BE2C (cell line): ENCODE measurements around the gene PRSS57.

ENCODE experiments used
- DNase-seq: peaks from one replicate; pipeline ENCODE4 v3.0.0-alpha.2; 2020
- H3K27me3 ChIP-seq: fragments of 250-450 bp; sonication (Bioruptor Pico); 2 replicates; pipeline ENCODE4 v1.5.1; 2020; ENCODE audit warnings: mild to moderate bottlenecking
- H3K36me3 ChIP-seq: fragments of 250-450 bp; sonication (Bioruptor Pico); 2 replicates; pipeline ENCODE4 v1.5.1; 2020; ENCODE audit warnings: mild to moderate bottlenecking
- H3K4me1 ChIP-seq: fragments of 250-450 bp; sonication (Bioruptor Pico); 2 replicates; pipeline ENCODE4 v1.5.1; 2020
- H3K4me3 ChIP-seq: 2 replicates; pipeline ENCODE4 v1.5.1; 2011; ENCODE audit warnings: low read depth, low read length
- H3K9me3 ChIP-seq: fragments of 250-450 bp; sonication (Bioruptor Pico); 2 replicates; pipeline ENCODE4 v1.5.1; 2020
- TF ChIP-seq, protein P1 (sequence below): IDR thresholded peaks from 2 replicates; pipeline ENCODE4 v1.5.1; 2012; ENCODE audit warnings: mild to moderate bottlenecking, low read depth, low read length

Gene PRSS57

DNA sequence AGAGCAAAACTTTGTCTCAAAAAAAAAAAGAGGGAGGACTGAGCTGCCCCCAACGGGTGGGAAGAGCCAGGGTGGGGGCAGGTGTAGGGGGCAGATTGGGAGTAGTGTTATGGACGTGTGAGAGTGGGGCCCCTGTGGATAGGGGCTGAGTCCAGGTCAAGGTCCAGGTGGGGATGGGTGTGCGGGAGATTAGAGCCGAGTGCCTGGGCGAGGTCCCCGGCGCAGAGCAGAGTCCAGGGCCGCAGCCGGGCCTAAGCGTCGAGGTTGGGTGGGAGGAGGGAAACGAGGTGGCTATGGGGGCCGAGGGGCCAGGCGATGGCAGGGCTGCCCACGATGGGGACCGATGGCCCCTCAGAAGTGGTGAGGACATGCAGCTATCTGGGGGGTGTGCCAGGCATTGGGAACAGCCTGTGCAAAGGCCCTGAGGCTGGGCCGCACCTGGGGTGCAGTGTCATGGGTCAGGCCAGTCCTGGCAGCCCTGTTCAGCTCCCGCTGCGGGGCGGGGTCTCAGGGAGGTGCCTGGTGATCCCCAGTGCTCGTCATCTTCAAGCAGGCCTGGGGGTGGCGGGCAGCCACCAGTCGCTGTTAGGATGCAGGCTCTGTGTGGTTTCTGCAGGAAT, 43.4 kb upstream of the PRSS57 start:
- H3K27me3 ChIP-seq, result no peaks in the 10 kb centered on the region
- H3K4me1 ChIP-seq, result no peaks in the 10 kb centered on the region
- H3K4me3 ChIP-seq, result no peak overlapping the region
- TF ChIP-seq, protein P1, sequence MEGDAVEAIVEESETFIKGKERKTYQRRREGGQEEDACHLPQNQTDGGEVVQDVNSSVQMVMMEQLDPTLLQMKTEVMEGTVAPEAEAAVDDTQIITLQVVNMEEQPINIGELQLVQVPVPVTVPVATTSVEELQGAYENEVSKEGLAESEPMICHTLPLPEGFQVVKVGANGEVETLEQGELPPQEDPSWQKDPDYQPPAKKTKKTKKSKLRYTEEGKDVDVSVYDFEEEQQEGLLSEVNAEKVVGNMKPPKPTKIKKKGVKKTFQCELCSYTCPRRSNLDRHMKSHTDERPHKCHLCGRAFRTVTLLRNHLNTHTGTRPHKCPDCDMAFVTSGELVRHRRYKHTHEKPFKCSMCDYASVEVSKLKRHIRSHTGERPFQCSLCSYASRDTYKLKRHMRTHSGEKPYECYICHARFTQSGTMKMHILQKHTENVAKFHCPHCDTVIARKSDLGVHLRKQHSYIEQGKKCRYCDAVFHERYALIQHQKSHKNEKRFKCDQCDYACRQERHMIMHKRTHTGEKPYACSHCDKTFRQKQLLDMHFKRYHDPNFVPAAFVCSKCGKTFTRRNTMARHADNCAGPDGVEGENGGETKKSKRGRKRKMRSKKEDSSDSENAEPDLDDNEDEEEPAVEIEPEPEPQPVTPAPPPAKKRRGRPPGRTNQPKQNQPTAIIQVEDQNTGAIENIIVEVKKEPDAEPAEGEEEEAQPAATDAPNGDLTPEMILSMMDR, result no peak
- H3K9me3 ChIP-seq, result no peaks in the 10 kb centered on the region
- no peaks in the 10 kb centered on the region for H3K36me3 ChIP-seq
- DNase-seq, result no peak

DNA sequence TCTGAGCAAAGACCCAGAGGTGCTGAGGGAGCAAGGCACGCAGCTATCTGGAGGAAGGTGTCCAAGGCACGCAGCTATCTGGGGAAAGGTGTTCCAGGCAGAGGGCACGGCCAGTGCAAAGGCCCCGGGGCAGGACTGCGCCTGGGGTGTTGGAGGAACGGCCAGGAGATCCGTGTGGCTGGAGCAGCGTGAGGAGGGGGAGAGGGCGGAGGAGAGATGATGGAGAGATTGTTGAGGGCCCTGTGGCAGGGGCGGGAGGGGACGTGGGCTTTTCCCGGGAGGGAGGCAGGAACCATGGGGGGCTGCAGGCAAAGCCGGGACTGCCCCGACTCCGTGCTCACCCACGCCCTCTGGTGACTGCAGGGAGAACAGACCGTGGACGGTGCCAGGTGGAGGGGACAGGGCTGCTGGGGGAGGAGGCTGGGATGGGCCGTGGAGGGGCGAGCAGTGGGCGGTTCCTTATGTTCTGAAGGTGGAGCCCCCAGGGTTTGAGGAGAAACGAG, 42.4 kb upstream of the PRSS57 start:
- Histone ChIP-seq H3K36me3 (no peaks in the 10 kb centered on the region), H3K27me3 (no peaks in the 10 kb centered on the region), H3K4me1 (no peaks in the 10 kb centered on the region), H3K4me3 (no peak overlapping the region), H3K9me3 (no peaks in the 10 kb centered on the region)
- TF ChIP-seq, protein P1, result peak; percentile 57
- DNase-seq, result peak; percentile 68

DNA sequence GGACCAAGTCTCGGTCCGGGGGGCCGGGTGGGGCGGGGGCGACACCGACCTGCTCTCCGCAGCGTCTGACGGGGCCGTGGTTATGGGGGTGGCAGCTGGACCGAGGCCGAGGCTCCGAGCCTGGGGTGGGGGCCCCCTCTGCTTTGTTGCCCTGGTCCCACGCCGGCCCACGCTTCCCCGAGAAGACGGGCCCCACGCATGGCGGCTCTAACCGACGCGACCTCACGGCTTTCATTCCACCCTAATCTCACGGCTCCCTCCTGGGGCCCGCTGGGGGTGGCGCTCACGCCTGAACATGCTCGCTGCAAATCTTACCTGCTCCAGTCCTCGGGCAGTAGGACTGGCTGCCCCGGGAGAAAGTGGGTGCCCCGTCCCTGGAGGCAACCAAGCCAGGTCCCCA, 40.9 kb upstream of the PRSS57 start:
- Histone ChIP-seq H3K36me3 (no peaks in the 10 kb centered on the region), H3K4me3 (no peak overlapping the region), H3K4me1 (no peaks in the 10 kb centered on the region), H3K9me3 (no peaks in the 10 kb centered on the region), H3K27me3 (no peaks in the 10 kb centered on the region)
- DNase-seq, result no peak
- TF ChIP-seq, protein P1, result no peak

DNA sequence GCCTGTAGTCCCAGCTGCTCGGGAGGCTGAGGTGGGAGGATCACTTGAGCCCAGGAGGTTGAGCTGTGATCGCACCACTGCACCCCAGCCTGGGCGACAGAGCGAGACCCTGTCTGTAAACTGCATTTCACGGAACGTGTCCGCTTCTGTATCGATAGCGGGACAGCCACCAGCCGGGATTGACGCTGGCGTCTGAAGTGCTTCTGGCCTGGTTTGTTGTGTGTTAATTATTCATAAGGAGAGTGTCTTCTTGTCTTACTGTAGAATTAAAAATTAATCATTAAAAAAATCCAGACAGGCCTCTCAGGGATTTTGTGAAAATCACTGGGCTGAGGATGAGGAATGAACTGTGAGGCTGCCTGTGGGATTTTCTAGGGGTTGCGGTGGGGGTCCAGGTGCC, 39.5 kb upstream of the PRSS57 start:
- H3K27me3 ChIP-seq, result no peaks in the 10 kb centered on the region

DNA sequence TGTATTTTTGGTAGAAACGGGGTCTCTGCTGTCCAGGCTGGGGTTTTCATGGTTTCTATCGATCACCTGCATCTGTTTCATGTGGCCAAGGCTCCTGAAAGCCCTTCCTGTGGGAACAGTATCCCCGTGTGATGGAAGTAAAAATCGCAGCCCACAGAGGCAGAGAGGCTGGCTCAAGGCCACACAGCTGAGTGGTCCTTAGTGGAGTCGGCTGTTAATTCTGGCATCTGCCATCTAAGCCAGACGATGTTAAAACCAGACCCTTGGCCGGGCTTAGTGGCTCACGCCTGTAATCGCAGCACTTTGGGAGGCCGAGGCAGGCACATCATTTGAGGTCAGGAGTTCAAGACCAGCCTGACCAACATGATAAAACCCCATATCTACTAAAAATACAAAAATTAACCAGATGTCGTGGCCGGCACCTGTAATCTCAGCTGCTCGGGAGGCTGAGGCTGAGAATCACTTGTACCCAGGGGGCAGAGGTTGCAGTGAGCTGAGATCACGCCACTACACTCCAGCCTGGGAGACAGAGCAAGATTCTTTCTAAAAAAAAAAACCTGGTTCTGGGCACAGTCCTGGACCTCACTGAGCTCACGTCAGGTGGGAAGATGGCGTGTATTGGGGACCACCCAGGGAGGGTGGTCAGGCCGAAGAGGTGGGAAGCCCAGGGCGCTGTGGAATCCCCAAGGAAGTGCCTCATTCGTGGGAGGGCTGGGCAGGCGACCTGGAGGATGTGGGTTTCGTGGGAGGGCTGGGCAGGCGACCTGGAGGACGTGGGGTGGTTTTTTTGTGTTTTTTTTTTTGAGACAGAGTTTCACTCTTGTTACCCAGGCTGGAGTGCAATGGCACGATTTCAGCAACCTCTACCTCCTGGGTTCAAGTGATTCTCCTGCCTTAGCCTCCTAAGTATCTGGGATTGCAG, 37.2 kb upstream of the PRSS57 start:
- TF ChIP-seq, protein P1, result no peak
- H3K4me1 ChIP-seq, result peaks cover 3% of the 10 kb centered on the region
- no peak for DNase-seq
- H3K27me3 ChIP-seq, result no peaks in the 10 kb centered on the region
- no peak overlapping the region for H3K4me3 ChIP-seq
- H3K36me3 ChIP-seq, result no peaks in the 10 kb centered on the region
- no peaks in the 10 kb centered on the region for H3K9me3 ChIP-seq

More for the DNA sequence above, 39.5 kb upstream of the PRSS57 start:
- Histone ChIP-seq H3K36me3 (no peaks in the 10 kb centered on the region), H3K4me1 (no peaks in the 10 kb centered on the region), H3K4me3 (no peak overlapping the region), H3K9me3 (no peaks in the 10 kb centered on the region)
- TF ChIP-seq, protein P1, result no peak
- DNase-seq, result no peak

DNA sequence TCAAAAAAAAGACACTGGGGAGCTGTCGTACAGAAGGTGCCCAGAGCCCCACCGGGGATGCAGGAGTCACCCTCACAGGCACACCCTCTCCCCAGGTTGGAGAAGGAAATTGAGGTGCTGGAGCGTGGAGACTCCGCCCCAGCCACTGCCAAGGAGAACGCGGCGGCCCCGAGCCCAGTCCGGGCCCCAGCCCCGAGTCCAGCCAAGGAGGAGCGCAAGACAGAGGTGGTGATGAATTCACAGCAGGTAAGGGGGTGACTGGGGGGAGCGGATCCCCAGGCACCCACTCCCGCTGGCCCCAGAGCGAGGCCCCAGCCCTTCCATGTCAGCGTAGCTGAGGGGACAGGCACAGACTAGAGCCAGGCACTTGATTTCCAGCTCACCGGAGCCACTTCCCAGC, 35.7 kb upstream of the PRSS57 start:
- TF ChIP-seq, protein P1, result no peak
- no peak overlapping the region for H3K4me3 ChIP-seq
- H3K4me1 ChIP-seq, result peaks cover 4% of the 10 kb centered on the region

More for the DNA sequence above, 35.7 kb upstream of the PRSS57 start:
- no peaks in the 10 kb centered on the region for H3K36me3 ChIP-seq
- no peaks in the 10 kb centered on the region for H3K9me3 ChIP-seq
- no peaks in the 10 kb centered on the region for H3K27me3 ChIP-seq
- DNase-seq, result no peak
